Activated effector memory CD4-positive, alpha-beta T cell treated with anti-CD3 and anti-CD28 coated beads, Interleukin-2, amount 50 U/mL, for 16 hours (primary cell): ENCODE data around the gene CCDC87.
"Not testable (repeated sequence)": the region's sequence is repeated elsewhere in the genome, so short reads cannot be mapped to it uniquely, and the experiment has no call there.

Source experiments
- DNase-seq: peaks from one replicate; pipeline ENCODE4 v3.0.0-alpha.2; 2020

CCDC87 gene

DNA sequence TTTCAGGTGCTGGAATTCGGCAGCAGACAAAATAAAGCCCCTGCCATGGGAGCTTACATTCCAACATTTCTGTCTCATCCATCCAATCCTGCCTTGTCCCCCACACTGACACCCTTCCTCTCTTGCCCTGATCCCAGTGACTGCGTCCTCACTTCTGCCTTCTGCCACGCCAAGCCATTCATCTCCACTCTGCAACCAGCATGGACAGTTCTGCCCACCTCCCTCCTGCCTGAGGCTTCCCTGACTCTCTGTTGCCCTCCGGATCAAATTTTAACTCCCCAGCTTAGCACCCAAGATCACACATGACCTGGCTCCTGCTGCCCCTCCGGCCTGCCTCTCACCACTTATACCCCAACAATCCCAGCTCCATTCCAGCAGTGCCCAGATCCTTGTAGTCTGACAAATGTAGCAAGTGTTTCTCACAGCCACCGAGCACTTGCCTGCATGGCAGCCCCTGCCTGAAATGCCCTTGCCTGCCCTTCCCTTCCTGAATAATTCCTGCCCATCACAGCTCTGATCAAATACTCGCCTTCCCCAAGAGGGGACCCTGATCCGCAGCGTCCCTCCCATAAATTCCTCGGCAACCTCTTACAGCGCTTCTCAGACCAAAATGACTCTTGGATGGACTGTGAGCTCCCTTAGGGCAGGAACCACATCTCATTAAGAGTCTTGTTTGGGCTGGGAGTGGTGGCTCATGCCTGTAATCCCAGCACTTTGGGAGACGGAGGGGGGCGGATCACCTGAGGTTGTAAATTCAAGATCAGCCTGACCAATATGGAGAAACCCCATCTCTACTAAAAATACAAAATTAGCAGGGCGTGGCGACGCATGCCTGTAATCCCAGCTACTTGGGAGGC is 43.9 kb downstream of the CCDC87 start:
- no peak for DNase-seq

DNA sequence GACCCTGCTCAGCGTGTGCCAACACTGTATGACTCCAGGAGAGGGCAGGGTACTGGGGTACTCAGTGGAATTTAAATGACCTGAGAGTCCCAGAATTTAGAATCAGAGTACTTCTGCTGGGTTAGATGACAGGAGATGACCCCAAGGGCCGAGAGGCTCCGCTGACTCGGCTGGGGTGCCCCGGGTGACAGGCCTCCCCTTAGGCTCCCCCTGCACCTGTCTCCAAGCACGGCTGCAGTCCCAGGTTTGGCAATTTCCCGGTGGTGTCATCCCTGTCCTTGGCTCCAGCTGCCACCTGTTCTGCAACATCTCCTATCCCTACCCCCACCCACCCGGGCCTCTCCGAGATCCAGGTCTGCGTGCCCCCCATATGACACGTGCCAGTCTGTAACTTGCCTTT is 44.8 kb downstream of the CCDC87 start:
- DNase-seq, result no peak

DNA sequence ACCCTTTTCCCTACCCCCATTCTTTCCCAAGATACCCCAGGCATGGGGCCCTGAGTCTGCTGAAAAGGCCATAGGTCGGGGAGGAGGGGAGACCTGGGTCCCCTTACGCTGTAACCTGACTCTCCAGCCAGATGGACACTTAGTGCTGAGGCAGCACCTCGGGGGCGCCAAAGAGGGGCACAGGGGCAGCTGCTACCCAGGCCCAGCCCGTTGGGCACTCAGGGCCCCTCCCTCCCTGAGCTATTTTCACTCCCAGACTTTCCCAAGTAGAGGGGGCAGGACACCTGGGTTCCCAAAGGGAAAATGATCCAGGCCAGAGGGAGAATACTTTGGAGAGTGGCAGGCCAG is 45.2 kb downstream of the CCDC87 start:
- DNase-seq, result no peak

DNA sequence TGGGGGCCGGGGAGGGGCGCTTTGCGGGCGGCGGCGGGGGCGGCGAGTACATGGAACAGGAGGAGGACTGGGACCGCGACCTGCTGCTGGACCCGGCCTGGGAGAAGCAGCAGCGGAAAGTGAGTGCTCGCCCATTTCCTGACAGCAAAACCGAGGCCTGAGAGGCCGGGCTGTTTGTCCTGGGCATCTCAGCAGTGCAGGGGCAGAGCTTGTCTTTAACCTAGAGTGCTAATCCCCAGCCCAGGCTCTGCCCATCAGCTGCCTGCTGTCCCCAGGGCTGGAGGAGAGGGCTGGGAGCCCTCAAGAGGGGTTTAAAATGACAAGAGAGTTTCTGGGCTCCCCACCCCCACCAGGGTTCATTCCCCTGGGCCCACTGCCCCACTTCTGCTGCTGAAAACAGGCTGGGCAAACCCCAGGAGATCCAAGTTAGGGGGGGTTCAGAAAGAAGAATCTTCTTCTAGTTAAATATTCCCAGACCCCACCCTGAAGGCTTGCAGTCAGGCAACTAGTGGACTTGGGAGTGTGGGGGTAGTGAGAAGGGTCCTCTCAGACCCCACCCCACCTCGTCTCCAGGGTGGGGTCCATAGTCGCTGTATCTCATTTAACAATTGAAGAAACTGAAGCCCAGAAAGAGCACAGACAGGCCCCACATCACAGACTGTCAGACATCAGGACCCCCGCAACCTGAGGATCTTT is 45.7 kb downstream of the CCDC87 start:
- DNase-seq, result no peak

DNA sequence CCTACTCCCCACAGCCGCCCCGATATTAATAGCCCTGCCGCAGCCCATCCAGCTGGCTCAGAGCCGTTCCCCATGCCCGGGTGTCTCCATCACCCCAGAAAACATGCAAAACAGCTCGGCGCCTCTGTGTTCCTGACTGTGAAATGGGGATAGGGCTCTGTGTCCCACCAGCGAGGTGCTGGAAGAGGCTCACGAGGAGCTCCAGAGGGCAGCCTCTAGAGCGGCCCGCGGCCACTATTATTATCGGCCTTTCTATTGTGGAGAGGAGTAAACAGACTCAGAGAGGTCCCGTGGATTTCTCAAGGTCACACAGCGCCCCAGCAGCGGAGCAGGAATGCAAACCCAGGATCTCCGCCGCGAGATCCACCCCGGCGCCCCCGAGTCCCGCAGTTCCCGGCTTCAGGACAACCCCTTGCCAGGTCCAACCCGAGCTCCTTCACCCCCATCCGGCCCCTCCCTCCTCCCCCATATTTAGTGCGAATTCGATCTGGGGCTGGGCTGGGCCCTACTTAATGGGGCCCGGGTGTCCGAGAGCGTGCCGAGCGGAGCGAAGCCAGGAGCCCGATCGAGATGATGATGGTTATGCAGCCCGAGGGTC is 46.4 kb downstream of the CCDC87 start, which contains the start of gene ACTN3:
Gene ACTN3, plus strand, starts transcription at position 536 of the 598 bp plus-strand sequence. Its CDS starts 35 bp downstream, at position 571.
- peak; percentile 67 for DNase-seq

DNA sequence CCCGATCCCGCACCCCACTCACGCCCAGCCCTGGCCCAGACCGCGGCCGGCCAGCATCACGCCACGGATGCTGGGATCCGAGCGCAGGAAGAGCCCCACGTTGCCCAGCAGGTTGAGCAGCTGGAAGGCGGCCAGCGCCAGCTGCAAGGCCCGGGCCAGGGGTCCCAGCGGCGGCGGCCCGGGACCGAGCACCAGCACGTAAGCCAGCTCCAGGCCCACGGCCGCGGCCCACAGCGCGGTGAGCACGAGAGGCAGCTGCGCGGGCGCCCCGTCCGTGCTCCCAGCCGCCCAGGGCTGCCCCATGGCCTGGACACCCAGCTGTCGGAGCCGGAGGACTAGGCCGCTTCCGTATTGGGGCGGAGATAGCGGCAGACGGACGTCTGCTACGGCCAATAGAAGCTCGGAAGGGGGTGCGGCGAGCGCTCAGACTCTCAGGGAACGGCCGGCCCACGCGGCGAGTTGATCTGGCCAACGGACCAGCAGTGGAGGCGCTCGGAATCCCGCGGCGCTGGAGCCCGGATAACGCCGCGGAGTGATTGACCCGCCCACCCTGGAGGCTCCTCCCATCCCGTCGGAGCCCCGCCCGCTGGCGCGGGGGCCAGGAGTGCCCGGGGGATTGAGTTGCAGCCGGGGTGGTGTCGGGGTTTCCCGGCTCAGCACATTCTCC is 47.0 kb downstream of the CCDC87 start, which contains the start of gene ZDHHC24:
Gene ZDHHC24, minus strand, starts transcription at position 348 of the 667 bp plus-strand sequence. Its CDS starts 45 bp downstream, at position 303.
- peak; percentile 95 for DNase-seq

DNA sequence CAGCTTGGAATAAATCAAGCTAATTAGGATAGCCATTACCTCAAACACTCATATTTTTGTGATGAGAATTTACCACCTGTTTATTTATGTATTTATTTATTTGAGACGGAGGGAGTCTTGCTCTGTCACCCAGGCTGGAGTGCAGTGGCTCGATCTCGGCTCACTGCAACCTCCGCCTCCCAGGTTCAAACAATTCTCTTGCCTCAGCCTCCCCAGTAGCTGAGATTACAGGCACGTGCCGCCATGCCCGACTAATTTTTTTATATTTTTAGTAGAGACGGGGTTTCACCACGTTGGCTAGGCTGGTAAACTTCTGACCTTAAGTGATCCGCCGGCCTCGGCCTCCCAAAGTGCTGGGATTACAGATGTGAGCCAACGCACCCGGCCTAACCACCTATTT is 47.9 kb downstream of the CCDC87 start:
- DNase-seq, result not testable (repeated sequence)

DNA sequence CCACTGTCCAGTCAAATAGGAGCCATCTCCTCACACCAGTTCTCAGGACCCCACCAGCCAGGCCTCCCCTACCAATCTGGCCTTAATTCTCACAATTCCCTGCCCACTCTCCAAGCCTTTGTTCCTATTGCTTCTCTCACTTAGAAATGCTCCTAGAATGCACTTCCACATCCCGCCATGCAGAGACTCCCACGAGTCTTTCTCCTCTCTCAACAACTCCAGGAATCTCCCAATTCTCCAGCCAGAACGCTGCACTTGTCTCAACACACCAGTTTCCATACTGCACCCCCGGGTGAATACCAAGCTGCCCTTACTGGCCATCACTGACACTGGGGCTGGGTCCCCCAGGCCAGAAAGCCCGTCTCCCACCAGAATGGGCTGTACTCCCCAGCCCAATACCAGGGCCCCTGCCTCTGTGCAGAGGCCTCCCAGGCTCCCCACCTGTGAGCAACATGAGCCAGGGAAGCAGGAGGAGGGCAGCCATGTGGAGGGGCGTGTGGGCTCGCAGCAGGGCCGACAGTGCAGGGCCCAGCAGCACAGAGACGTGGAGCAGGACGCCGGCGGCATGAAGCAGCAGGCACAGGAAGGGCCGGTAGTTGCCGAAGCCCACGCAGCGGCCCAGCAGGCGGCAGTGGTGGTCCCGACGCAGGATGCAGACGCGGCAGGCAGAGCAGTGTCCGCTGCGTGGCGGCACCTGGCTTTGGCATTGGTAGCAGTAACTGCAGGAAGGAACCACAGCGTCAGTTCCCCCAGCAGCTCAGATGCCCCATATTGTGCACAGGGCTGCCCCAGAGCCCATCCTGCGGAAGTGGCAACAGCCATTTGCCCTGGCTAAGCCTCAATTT is 49.4 kb downstream of the CCDC87 start:
- peak; percentile 82 for DNase-seq

DNA sequence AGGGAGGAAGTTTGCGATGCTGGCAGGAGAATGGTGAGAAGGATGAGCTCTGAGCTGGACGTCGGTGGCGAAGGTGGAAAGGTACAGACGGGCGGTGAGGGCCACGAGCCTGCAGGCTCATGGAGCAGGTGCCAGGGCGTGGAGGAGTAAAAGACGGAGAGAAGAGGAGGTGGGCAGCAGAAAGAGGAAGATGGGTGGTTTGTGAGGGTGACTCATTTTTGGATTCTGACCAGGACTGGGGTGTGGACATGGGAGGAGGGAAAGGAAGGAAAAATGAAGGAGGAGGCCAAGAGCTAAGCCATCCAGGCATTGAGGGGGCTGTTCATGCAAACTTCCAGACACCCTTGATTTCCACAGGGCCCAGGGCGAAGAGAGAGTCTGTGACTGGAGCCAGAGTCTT is 50.5 kb downstream of the CCDC87 start:
- DNase-seq, result no peak

DNA sequence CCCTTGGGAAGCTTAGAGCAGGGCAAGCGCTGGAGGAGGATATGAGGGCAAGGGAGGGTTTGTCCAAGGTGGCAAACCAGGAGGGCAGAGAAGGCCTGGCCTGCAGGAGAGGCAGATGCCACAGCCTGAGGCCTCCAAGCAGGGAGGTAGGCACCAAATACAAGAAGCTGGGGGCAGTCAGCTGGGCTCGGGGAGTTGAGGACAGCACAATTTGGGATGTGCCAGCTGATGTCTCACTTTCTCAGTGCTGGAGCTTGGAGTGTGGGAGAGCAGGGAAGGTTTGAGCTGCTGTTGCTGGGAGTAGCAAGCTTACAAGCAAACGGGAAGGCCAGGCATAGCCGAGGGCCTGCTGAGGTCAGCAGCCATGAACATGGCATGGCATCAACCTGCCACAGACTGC is 51.0 kb downstream of the CCDC87 start:
- DNase-seq, result no peak

DNA sequence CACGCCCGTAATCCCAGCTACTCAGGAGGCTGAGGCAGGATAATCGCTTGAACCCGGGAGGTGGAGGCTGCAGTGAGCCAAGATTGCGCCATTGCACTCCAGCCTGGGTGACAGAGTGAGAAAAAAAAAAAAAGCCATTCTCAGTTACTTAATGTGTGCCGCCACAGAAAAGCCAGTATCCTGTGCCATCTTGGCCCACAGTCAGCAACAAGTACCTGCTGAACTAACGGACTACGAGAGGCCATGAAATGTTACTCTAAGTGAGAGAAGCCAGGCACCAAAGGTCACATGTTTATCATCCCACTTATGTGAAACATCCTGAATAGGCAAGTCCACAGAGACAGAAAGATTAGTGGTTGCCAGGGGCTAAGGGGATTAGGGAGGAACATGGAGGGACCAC is 52.3 kb downstream of the CCDC87 start:
- DNase-seq, result not testable (repeated sequence)
